Stomach smooth muscle (tissue), 2 donors: ENCODE data around the gene PTPRCAP.
A peak's percentile ranks its signal among the peaks of the same experiment; 100 is the strongest.

Experiments
- H3K27ac ChIP-seq: one replicate; pipeline ENCODE4 v1.7.0; 2013; ENCODE audit warnings: mild to moderate bottlenecking, low read length, inconsistent platforms
- H3K27me3 ChIP-seq, 2 donors: one replicate each; pipeline ENCODE4 v1.7.0; 2013; ENCODE audit warnings: low read length in 2 of 2; ENCODE audit not compliant: insufficient read depth in 2 of 2, control insufficient read depth in 1 of 2
- H3K36me3 ChIP-seq, 2 donors: one replicate each; pipeline ENCODE4 v1.7.0; 2013; ENCODE audit warnings: low read length in 2 of 2; ENCODE audit not compliant: control insufficient read depth in 2 of 2, insufficient read depth in 2 of 2
- H3K4me1 ChIP-seq: one replicate; pipeline ENCODE4 v1.7.0; 2013; ENCODE audit warnings: low read length; ENCODE audit not compliant: control insufficient read depth, insufficient read depth
- H3K4me3 ChIP-seq, 2 donors: one replicate each; pipeline ENCODE4 v1.7.0; 2013; ENCODE audit warnings: low read length in 2 of 2
- H3K9ac ChIP-seq, 2 donors: one replicate each; pipeline ENCODE4 v1.7.0; 2013; ENCODE audit warnings: low read length in 2 of 2, mild to moderate bottlenecking in 1 of 2
- H3K9me3 ChIP-seq, 2 donors: one replicate each; pipeline ENCODE4 v1.7.0; 2013; ENCODE audit warnings: low read length in 2 of 2; ENCODE audit not compliant: control insufficient read depth in 2 of 2
- donor health status: healthy.
- donor health status: Pancreatic carcinoma.

The PTPRCAP gene

GRCh38 chr11:67439321-67440228 is 2.1 kb upstream of the PTPRCAP start:
- H3K9me3 ChIP-seq = no peaks in the 10 kb centered on the region
- no peak overlapping the region for H3K4me3 ChIP-seq
- no peaks in the 10 kb centered on the region for H3K27me3 ChIP-seq
- H3K4me1 ChIP-seq = peaks cover 27% of the 10 kb centered on the region
- peaks cover under 1 to 16% of the 10 kb centered on the region in 2 donors for H3K36me3 ChIP-seq
- no peak overlapping the region for H3K9ac ChIP-seq
- H3K27ac ChIP-seq = peak overlapping the region; percentile 46

GRCh38 chr11:67438158-67438902 is 848 bp upstream of the PTPRCAP start:
- Histone ChIP-seq H3K4me3 (no peak overlapping the region), H3K9me3 (no peaks in the 10 kb centered on the region), H3K36me3 (peaks cover 13 to 22% of the 10 kb centered on the region in 2 donors), H3K27me3 (no peaks in the 10 kb centered on the region), H3K4me1 (peaks cover 27% of the 10 kb centered on the region), H3K27ac (no peak overlapping the region), H3K9ac (no peak overlapping the region)

GRCh38 chr11:67437809-67438157 is 301 bp upstream of the PTPRCAP start:
- Histone ChIP-seq H3K36me3 (peaks cover 14 to 27% of the 10 kb centered on the region in 2 donors), H3K9me3 (no peaks in the 10 kb centered on the region), H3K27ac (no peak overlapping the region), H3K4me3 (no peak overlapping the region), H3K4me1 (peaks cover 23% of the 10 kb centered on the region), H3K27me3 (no peaks in the 10 kb centered on the region), H3K9ac (no peak overlapping the region)

- H3K27ac ChIP-seq = peak overlapping the region; percentile 18
Observed at GRCh38 chr11:67436459-67437081, 912 bp downstream of the PTPRCAP start.

GRCh38 chr11:67435727-67436458 is 1.6 kb downstream of the PTPRCAP start:
- Histone ChIP-seq H3K4me3 (no peak overlapping the region), H3K9me3 (no peaks in the 10 kb centered on the region), H3K36me3 (peaks cover 18 to 33% of the 10 kb centered on the region in 2 donors), H3K9ac (no peak overlapping the region), H3K27ac (peak overlapping the region; percentile 18), H3K4me1 (peaks cover 12% of the 10 kb centered on the region), H3K27me3 (no peaks in the 10 kb centered on the region)

More at GRCh38 chr11:67436459-67437081, 912 bp downstream of the PTPRCAP start:
- H3K9ac ChIP-seq = no peak overlapping the region
- H3K4me1 ChIP-seq = peaks cover 12% of the 10 kb centered on the region
- no peaks in the 10 kb centered on the region for H3K9me3 ChIP-seq
- H3K4me3 ChIP-seq = no peak overlapping the region
- peaks cover 18 to 34% of the 10 kb centered on the region in 2 donors for H3K36me3 ChIP-seq
- H3K27me3 ChIP-seq = no peaks in the 10 kb centered on the region

GRCh38 chr11:67435031-67435726 is 2.3 kb downstream of the PTPRCAP start:
- no peak overlapping the region for H3K9ac ChIP-seq
- H3K4me3 ChIP-seq = no peak overlapping the region
- H3K27me3 ChIP-seq = no peaks in the 10 kb centered on the region
- peaks cover 13% of the 10 kb centered on the region for H3K4me1 ChIP-seq
- H3K27ac ChIP-seq = no peak overlapping the region
- H3K9me3 ChIP-seq = no peaks in the 10 kb centered on the region
- H3K36me3 ChIP-seq = peaks cover 18 to 31% of the 10 kb centered on the region in 2 donors

- no peak overlapping the region for H3K27ac ChIP-seq
- no peak overlapping the region for H3K4me3 ChIP-seq
- no peaks in the 10 kb centered on the region for H3K27me3 ChIP-seq
- H3K9ac ChIP-seq = no peak overlapping the region
- H3K9me3 ChIP-seq = no peaks in the 10 kb centered on the region
- peaks cover 22 to 31% of the 10 kb centered on the region in 2 donors for H3K36me3 ChIP-seq
- peaks cover 15% of the 10 kb centered on the region for H3K4me1 ChIP-seq
Observed at GRCh38 chr11:67434395-67434881, 3.0 kb downstream of the PTPRCAP start.

GRCh38 chr11:67433536-67434394 is 3.7 kb downstream of the PTPRCAP start:
- Histone ChIP-seq H3K27ac (no peak overlapping the region), H3K36me3 (peaks cover 22 to 34% of the 10 kb centered on the region in 2 donors), H3K9me3 (no peaks in the 10 kb centered on the region), H3K9ac (no peak overlapping the region), H3K4me3 (no peak overlapping the region), H3K4me1 (peaks cover 19% of the 10 kb centered on the region), H3K27me3 (no peaks in the 10 kb centered on the region)

- H3K4me1 ChIP-seq = peaks cover 24% of the 10 kb centered on the region
- H3K27me3 ChIP-seq = no peaks in the 10 kb centered on the region
- H3K27ac ChIP-seq = no peak overlapping the region
- no peak overlapping the region for H3K4me3 ChIP-seq
- H3K36me3 ChIP-seq = peaks cover 22 to 32% of the 10 kb centered on the region in 2 donors
- no peaks in the 10 kb centered on the region for H3K9me3 ChIP-seq
- no peak overlapping the region for H3K9ac ChIP-seq
Observed at GRCh38 chr11:67432655-67433349, 4.7 kb downstream of the PTPRCAP start.
